HepG2 (cell line): ENCODE results near the gene CCDC97. TPM values are rescaled to one million over a fixed set of nuclear protein-coding genes. Genes with fewer than 3 reads are reported as not detected.

ENCODE experiments used
- AKAP8 ChIP-seq: sonication (generic); formaldehyde crosslinking; IDR thresholded peaks from 2 replicates; pipeline ENCODE4 v1.5.1; 2020; ENCODE audit warnings: mild to moderate bottlenecking, missing genetic modification reagents
- ARID4A ChIP-seq: sonication (generic); formaldehyde crosslinking; IDR thresholded peaks from 2 replicates; pipeline ENCODE4 v1.5.0; 2020; ENCODE audit warnings: mild to moderate bottlenecking, missing genetic modification reagents, borderline replicate concordance
- ELF3 ChIP-seq: IDR thresholded peaks from 2 replicates; pipeline ENCODE4 v1.6.1; 2016; ENCODE audit warnings: missing genetic modification reagents, missing compliant biosample characterization
- GPN1 ChIP-seq: sonication (generic); formaldehyde crosslinking; IDR thresholded peaks from 2 replicates; pipeline ENCODE4 v1.5.1; 2020; ENCODE audit warnings: missing genetic modification reagents, borderline replicate concordance
- HMGXB4 ChIP-seq, 2 experiments: sonication (generic) in 1 of 2; formaldehyde crosslinking in 1 of 2; IDR thresholded peaks; 2 replicates each; pipeline versions ENCODE4 v1.4.0 to v1.6.1; 2018 to 2020; ENCODE audit warnings: missing genetic modification reagents in 2 of 2, borderline replicate concordance in 1 of 2, low read depth in 1 of 2, mild to moderate bottlenecking in 1 of 2, missing biosample characterization in 1 of 2
- KMT2B ChIP-seq: IDR thresholded peaks from 2 replicates; pipeline ENCODE4 v1.6.1; 2016; ENCODE audit warnings: missing genetic modification reagents, missing compliant biosample characterization
- MNT ChIP-seq: fragments of 450-650 bp; IDR thresholded peaks from 2 replicates; pipeline ENCODE4 v1.6.1; 2016
- MYC ChIP-seq: sonication (generic); formaldehyde crosslinking; IDR thresholded peaks from 2 replicates; pipeline ENCODE4 v1.9.0; 2021; ENCODE audit warnings: missing genetic modification reagents, borderline replicate concordance
- PHF5A ChIP-seq: IDR thresholded peaks from one replicate; pipeline ENCODE4 v1.6.1; 2018; ENCODE audit warnings: low read depth, missing genetic modification reagents; ENCODE audit not compliant: unreplicated experiment
- SRSF9 ChIP-seq: fragments of 200-400 bp; formaldehyde crosslinking; IDR thresholded peaks from 2 replicates; pipeline ENCODE4 v1.6.1; 2018; ENCODE audit warnings: borderline replicate concordance, mild to moderate bottlenecking, low read depth, low read length; ENCODE audit not compliant: insufficient read depth, poor library complexity, severe bottlenecking
- TP53 ChIP-seq: sonication (generic); formaldehyde crosslinking; conservative IDR thresholded peaks from 2 replicates; pipeline ENCODE4 v1.4.0; 2020; ENCODE audit warnings: missing genetic modification reagents
- ZNF567 ChIP-seq: sonication (generic); formaldehyde crosslinking; IDR thresholded peaks from 2 replicates; pipeline ENCODE4 v1.8.1; 2023; ENCODE audit warnings: mild to moderate bottlenecking, missing genetic modification reagents, borderline replicate concordance
- ZNF619 ChIP-seq: sonication (generic); formaldehyde crosslinking; IDR thresholded peaks from 2 replicates; pipeline ENCODE4 v1.4.0; 2020; ENCODE audit warnings: mild to moderate bottlenecking, missing genetic modification reagents
- ZNF644 ChIP-seq: IDR thresholded peaks from 2 replicates; pipeline ENCODE4 v1.6.1; 2016; ENCODE audit warnings: low read depth
- ZNF674 ChIP-seq: sonication (generic); formaldehyde crosslinking; IDR thresholded peaks from 2 replicates; pipeline ENCODE4 v1.5.0; 2020; ENCODE audit warnings: low read depth, mild to moderate bottlenecking, missing genetic modification reagents
- ZNF687 ChIP-seq: sonication (generic); formaldehyde crosslinking; IDR thresholded peaks from 2 replicates; pipeline ENCODE4 v1.5.1; 2020; ENCODE audit warnings: mild to moderate bottlenecking, missing genetic modification reagents, moderate library complexity
- polyA plus RNA-seq, 8 experiments: library from polyadenylated mRNA; depleted of rRNA in 3 of 8; stranded (reverse) in 7 of 8; unstranded in 1 of 8; fragments of >200 nt; fragmentation: Illumina TruSeq in 4 of 8; extraction: Trizol in 4 of 8; gene quantifications; 2 replicates each; pipeline versions ENCODE4 v1.2.1 to v1.2.3, GENCODE V29; 2011 to 2016; ENCODE audit warnings: low read depth in 4 of 8, missing spikeins in 1 of 8, mixed read lengths in 1 of 8; ENCODE audit not compliant: insufficient read depth in 1 of 8
- total RNA-seq, 5 experiments: library from RNA; depleted of rRNA; stranded (reverse); fragments of >200 nt; fragmentation: Illumina TruSeq; extraction: Trizol; gene quantifications; 2 replicates each; pipeline ENCODE4 v1.2.3, GENCODE V29; 2016; ENCODE audit warnings: low read depth in 1 of 5

CCDC97 gene
- total and polyA plus RNA-seq, 2 of the 13 experiments (the other 11 are each of a cell fraction or from before 2014, with no cell fraction given) = 6.2 to 7.3 TPM

GRCh38 chr19:41363753-41364523 lies 54.0 kb downstream of the CCDC97 start, which contains the start of gene B9D2 (continued):
- peak; percentile 83; the same call in 1 of the 2 replicates for TF ChIP-seq ARID4A (CRISPR knock-in tag)
- TF ChIP-seq SRSF9 = no peak
- TF ChIP-seq PHF5A (CRISPR knock-in tag) = no peak
- TF ChIP-seq HMGXB4 (CRISPR knock-in tag; IDR thresholded peaks at IDR 0.05; ENCODE audit: borderline replicate concordance in 1 of 2, low read depth in 1 of 2) = no peak
- no peak for TF ChIP-seq ZNF567 (CRISPR knock-in tag)
- TF ChIP-seq GPN1 (CRISPR knock-in tag) = no peak
- TF ChIP-seq ZNF644 = peak; percentile 68; the same call in 1 of the 2 replicates
- TF ChIP-seq AKAP8 (CRISPR knock-in tag) = peak; percentile 80; the same call in 1 of the 2 replicates
- TF ChIP-seq ZNF674 (CRISPR knock-in tag) = no peak
- TF ChIP-seq TP53 (CRISPR knock-in tag) = no peak
- TF ChIP-seq MYC (CRISPR knock-in tag) = peak; percentile 39; the same call in 1 of the 2 replicates
- TF ChIP-seq ELF3 = peak; percentile 51; the same call in 1 of the 2 replicates
- peak; percentile 76 for TF ChIP-seq ZNF687 (CRISPR knock-in tag)
- peak; percentile 12; the same call in 1 of the 2 replicates for TF ChIP-seq MNT
- peak; percentile 64 for TF ChIP-seq KMT2B (CRISPR knock-in tag)
- TF ChIP-seq ZNF619 (CRISPR knock-in tag) = peak; percentile 91; the same call in 1 of the 2 replicates
